GM06990 (cell line): ENCODE data around the gene TNK2.

Experiments used
- DNase-seq: peaks from one replicate; pipeline ENCODE4 v3.0.0-alpha.2; 2011; ENCODE audit not compliant: insufficient read length; ENCODE audit errors: extremely low read depth
- H3K27me3 ChIP-seq: replicated peaks from 2 replicates; pipeline ENCODE4 v1.6.0; 2011; ENCODE audit warnings: low read length; ENCODE audit not compliant: control insufficient read depth, insufficient read depth
- H3K36me3 ChIP-seq: 2 replicates; pipeline ENCODE4 v1.5.1; 2011; ENCODE audit warnings: low read length; ENCODE audit not compliant: control insufficient read depth, insufficient read depth
- H3K4me3 ChIP-seq: replicated peaks from 2 replicates; pipeline ENCODE4 v1.5.1; 2011; ENCODE audit warnings: low read depth, mild to moderate bottlenecking, control low read depth, low read length
- CTCF ChIP-seq: IDR thresholded peaks from 2 replicates; pipeline ENCODE4 v1.5.1; 2011; ENCODE audit warnings: low read length, control low read depth, mild to moderate bottlenecking, inconsistent platforms; ENCODE audit not compliant: insufficient read depth, poor library complexity, severe bottlenecking

Gene TNK2

GRCh38 chr3:195813916-195814640 is 94.3 kb downstream of the TNK2 start:
- DNase-seq = no peak
- TF ChIP-seq CTCF = no peak

More at GRCh38 chr3:195813916-195814640, 94.3 kb downstream of the TNK2 start:
- Histone ChIP-seq H3K27me3 (no peaks in the 10 kb centered on the region; the same call in 1 of the 2 replicates), H3K36me3 (no peaks in the 10 kb centered on the region), H3K4me3 (no peak overlapping the region)
